ENCODE data around the gene CIROP. TPM values are rescaled to one million over a fixed set of nuclear protein-coding genes. Genes with fewer than 3 reads are reported as not detected.

CIROP gene
- total RNA-seq, 2 donors from 2014 or later: 0.64 to 1.4 TPM

DNA sequence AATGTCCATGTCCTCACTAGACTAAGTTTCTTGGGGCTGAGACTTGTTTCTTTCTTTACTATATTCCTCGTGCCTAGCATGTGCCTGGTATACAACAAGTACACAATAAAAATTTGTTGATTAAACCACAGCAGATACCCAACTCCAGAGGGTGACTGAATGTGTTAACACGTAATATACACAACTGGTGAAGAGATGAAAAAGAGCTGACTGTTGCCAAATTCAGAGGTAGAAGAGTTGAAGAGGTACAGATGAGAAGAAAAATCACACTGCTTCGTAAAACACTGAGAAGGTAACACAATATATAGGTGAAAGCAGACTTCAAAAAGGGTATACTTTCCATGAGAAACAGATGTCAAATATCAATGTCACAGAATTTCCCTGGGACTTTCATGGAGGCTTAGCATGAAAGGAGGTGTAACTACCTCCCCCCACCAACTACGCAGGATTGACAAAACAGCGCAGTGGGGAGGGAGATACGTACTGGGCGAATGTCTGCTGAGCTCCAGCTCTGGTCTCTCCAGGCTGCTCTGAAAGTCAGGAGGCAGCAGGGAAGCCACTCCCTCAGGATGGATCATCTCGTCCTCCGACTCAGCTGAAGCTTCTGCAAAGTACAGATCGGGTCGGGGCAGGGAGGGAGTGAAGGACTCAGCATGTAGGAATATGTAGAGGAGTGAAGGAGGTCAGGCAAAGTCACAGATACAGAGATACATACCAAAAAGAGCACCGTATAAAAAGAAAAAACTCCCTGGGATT is 15.1 kb downstream of the CIROP start:
- no peak overlapping the region for H3K4me3 Mint-ChIP-seq
- H3K9me3 Mint-ChIP-seq: no peaks in the 10 kb centered on the region
- H3K36me3 Mint-ChIP-seq (ENCODE audit: low read depth): peaks cover 67% of the 10 kb centered on the region
- H3K27ac Mint-ChIP-seq: no peak overlapping the region
- Histone ChIP-seq H3K36me3 (ENCODE audit: control insufficient read depth, insufficient read depth, low read length) (peaks cover 90% of the 10 kb centered on the region), H3K4me3 (ENCODE audit: low read length) (no peak overlapping the region), H3K27ac (ENCODE audit: low read depth, low read length) (no peak overlapping the region), H3K27me3 (ENCODE audit: control insufficient read depth, insufficient read depth, low read length, poor library complexity, severe bottlenecking) (no peaks in the 10 kb centered on the region), H3K4me1 (ENCODE audit: control insufficient read depth, insufficient read depth, low read length) (no peaks in the 10 kb centered on the region), H3K9ac (ENCODE audit: extremely low read depth, low read length, poor library complexity, severe bottlenecking) (no peak overlapping the region), H3K9me3 (ENCODE audit: control insufficient read depth, low read length) (no peaks in the 10 kb centered on the region)
- H3K4me1 Mint-ChIP-seq: peaks cover 25% of the 10 kb centered on the region
- DNase-seq: no peak
- H3K27me3 Mint-ChIP-seq (ENCODE audit: insufficient read depth): no peaks in the 10 kb centered on the region
- WGBS, 2 experiments (ENCODE audit: insufficient coverage in 1 of 2, insufficient read length in 1 of 2): 95 to 96% methylated on average over 7 to 12 of the region's 12 CpGs
- TF ChIP-seq, protein P1, sequence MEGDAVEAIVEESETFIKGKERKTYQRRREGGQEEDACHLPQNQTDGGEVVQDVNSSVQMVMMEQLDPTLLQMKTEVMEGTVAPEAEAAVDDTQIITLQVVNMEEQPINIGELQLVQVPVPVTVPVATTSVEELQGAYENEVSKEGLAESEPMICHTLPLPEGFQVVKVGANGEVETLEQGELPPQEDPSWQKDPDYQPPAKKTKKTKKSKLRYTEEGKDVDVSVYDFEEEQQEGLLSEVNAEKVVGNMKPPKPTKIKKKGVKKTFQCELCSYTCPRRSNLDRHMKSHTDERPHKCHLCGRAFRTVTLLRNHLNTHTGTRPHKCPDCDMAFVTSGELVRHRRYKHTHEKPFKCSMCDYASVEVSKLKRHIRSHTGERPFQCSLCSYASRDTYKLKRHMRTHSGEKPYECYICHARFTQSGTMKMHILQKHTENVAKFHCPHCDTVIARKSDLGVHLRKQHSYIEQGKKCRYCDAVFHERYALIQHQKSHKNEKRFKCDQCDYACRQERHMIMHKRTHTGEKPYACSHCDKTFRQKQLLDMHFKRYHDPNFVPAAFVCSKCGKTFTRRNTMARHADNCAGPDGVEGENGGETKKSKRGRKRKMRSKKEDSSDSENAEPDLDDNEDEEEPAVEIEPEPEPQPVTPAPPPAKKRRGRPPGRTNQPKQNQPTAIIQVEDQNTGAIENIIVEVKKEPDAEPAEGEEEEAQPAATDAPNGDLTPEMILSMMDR (conservative IDR thresholded peaks at IDR 0.05): no peak

- no peak for DNase-seq
- H3K36me3 ChIP-seq (ENCODE audit: control insufficient read depth, insufficient read depth, low read length): peaks cover 96% of the 10 kb centered on the region
- Mint-ChIP-seq H3K27me3 (ENCODE audit: insufficient read depth) (no peaks in the 10 kb centered on the region), H3K9me3 (no peaks in the 10 kb centered on the region), H3K4me1 (peaks cover 9% of the 10 kb centered on the region), H3K36me3 (ENCODE audit: low read depth) (peaks cover 70% of the 10 kb centered on the region), H3K4me3 (no peak overlapping the region), H3K27ac (no peak overlapping the region)
- no peaks in the 10 kb centered on the region for H3K4me1 ChIP-seq (ENCODE audit: control insufficient read depth, insufficient read depth, low read length)
- no peak overlapping the region for H3K9ac ChIP-seq (ENCODE audit: extremely low read depth, low read length, poor library complexity, severe bottlenecking)
- H3K4me3 ChIP-seq (ENCODE audit: low read length): no peak overlapping the region
- WGBS, 2 experiments (ENCODE audit: insufficient coverage in 1 of 2, insufficient read length in 1 of 2): 86 to 91% methylated on average over 1 of the region's 1 CpG
- H3K27ac ChIP-seq (ENCODE audit: low read depth, low read length): no peak overlapping the region
- no peaks in the 10 kb centered on the region for H3K9me3 ChIP-seq (ENCODE audit: control insufficient read depth, low read length)
- H3K27me3 ChIP-seq (ENCODE audit: control insufficient read depth, insufficient read depth, low read length, poor library complexity, severe bottlenecking): no peaks in the 10 kb centered on the region
- TF ChIP-seq, protein P1 (conservative IDR thresholded peaks at IDR 0.05): no peak
Observed at GRCh38 chr14:23086565-23086964, 18.2 kb downstream of the CIROP start.

GRCh38 chr14:23085458-23085857 is 19.3 kb downstream of the CIROP start:
- H3K9me3 Mint-ChIP-seq: no peaks in the 10 kb centered on the region
- H3K27me3 Mint-ChIP-seq (ENCODE audit: insufficient read depth): no peaks in the 10 kb centered on the region
- no peak overlapping the region for H3K9ac ChIP-seq (ENCODE audit: extremely low read depth, low read length, poor library complexity, severe bottlenecking)
- WGBS, 2 experiments (ENCODE audit: insufficient coverage in 1 of 2, insufficient read length in 1 of 2): 94 to 96% methylated on average over 3 of the region's 3 CpGs
- H3K9me3 ChIP-seq (ENCODE audit: control insufficient read depth, low read length): no peaks in the 10 kb centered on the region
- peaks cover 72% of the 10 kb centered on the region for H3K36me3 Mint-ChIP-seq (ENCODE audit: low read depth)
- H3K4me3 ChIP-seq (ENCODE audit: low read length): no peak overlapping the region
- no peak for DNase-seq
- TF ChIP-seq, protein P1 (conservative IDR thresholded peaks at IDR 0.05): no peak
- no peak overlapping the region for H3K4me3 Mint-ChIP-seq
- no peaks in the 10 kb centered on the region for H3K4me1 ChIP-seq (ENCODE audit: control insufficient read depth, insufficient read depth, low read length)
- H3K27me3 ChIP-seq (ENCODE audit: control insufficient read depth, insufficient read depth, low read length, poor library complexity, severe bottlenecking): no peaks in the 10 kb centered on the region
- peaks cover 96% of the 10 kb centered on the region for H3K36me3 ChIP-seq (ENCODE audit: control insufficient read depth, insufficient read depth, low read length)
- H3K27ac ChIP-seq (ENCODE audit: low read depth, low read length): no peak overlapping the region
- H3K4me1 Mint-ChIP-seq: peaks cover 9% of the 10 kb centered on the region
- H3K27ac Mint-ChIP-seq: no peak overlapping the region

Data from endodermal cell (in vitro differentiated cells).